PC-3 (cell line): Measurements from ENCODE around the gene IFNLR1. TPM values are rescaled to one million over a fixed set of nuclear protein-coding genes. Genes with fewer than 3 reads are reported as not detected.

Experiments
- ATAC-seq: fragments of 200-7000 bp; cut with Tn5 transposase; 2 replicates; pipeline ENCODE4 v1.9.1; 2020; ENCODE audit warnings: mild to moderate bottlenecking, moderate library complexity
- BruUV-seq: library from RNA; stranded (reverse); fragments of 400-500 nt; replicated peaks from 2 replicates; lab custom pipeline; 2021; lab: Mats Ljungman, UMichigan
- CTCF ChIA-PET: fragments of 300-600 bp; sonication (Branson Sonifier 250); formaldehyde crosslinking; loops from one replicate; lab custom pipeline; 2022; ENCODE audit warnings: antibody characterized with exemption; lab: Charles Lee
- POLR2A ChIA-PET: fragments of 300-600 bp; sonication (Branson Sonifier 250); formaldehyde crosslinking; loops from one replicate; lab custom pipeline; 2022; ENCODE audit warnings: antibody characterized with exemption; ENCODE audit not compliant: unreplicated experiment; lab: Charles Lee
- DNase-seq: peaks from one replicate; pipeline ENCODE4 v3.0.0-alpha.2; 2015
- H2AFZ ChIP-seq: fragments of 300-600 bp; sonication (generic); 2 replicates; pipeline ENCODE4 v1.6.0; 2016; ENCODE audit warnings: antibody characterized with exemption, low read length
- H3F3A ChIP-seq: fragments of 300-600 bp; sonication (generic); one replicate; pipeline ENCODE4 v1.6.0; 2017; ENCODE audit warnings: antibody characterized with exemption, low read length, control low read depth, mild to moderate bottlenecking; ENCODE audit not compliant: unreplicated experiment
- H3K27ac ChIP-seq: fragments of 300-600 bp; sonication (generic); 2 replicates; pipeline ENCODE4 v1.5.1; 2016; ENCODE audit warnings: mild to moderate bottlenecking, low read length
- H3K27me3 ChIP-seq: fragments of 300-600 bp; sonication (generic); 2 replicates; pipeline ENCODE4 v1.6.1; 2016; ENCODE audit warnings: low read length, mixed read lengths
- H3K36me3 ChIP-seq: fragments of 300-600 bp; sonication (generic); 2 replicates; pipeline ENCODE4 v1.6.1; 2016; ENCODE audit warnings: low read depth, mixed run types, low read length, mixed read lengths
- H3K4me1 ChIP-seq: fragments of 300-600 bp; sonication (generic); 2 replicates; pipeline ENCODE4 v1.5.1; 2016; ENCODE audit warnings: low read length; ENCODE audit not compliant: insufficient read depth
- H3K4me2 ChIP-seq: fragments of 300-600 bp; sonication (generic); 2 replicates; pipeline ENCODE4 v1.6.0; 2016; ENCODE audit warnings: low read length
- H3K4me3 ChIP-seq: fragments of 300-600 bp; sonication (generic); 2 replicates; pipeline ENCODE4 v1.5.1; 2016; ENCODE audit warnings: mild to moderate bottlenecking, low read length, mixed read lengths
- H3K79me2 ChIP-seq: fragments of 300-600 bp; sonication (generic); 2 replicates; pipeline ENCODE4 v1.6.1; 2017; ENCODE audit warnings: low read length, mixed read lengths
- H3K9ac ChIP-seq: fragments of 300-600 bp; sonication (generic); 2 replicates; pipeline ENCODE4 v1.6.0; 2016; ENCODE audit warnings: mild to moderate bottlenecking, low read length
- H3K9me2 ChIP-seq: fragments of 300-600 bp; sonication (generic); replicated peaks from 2 replicates; pipeline ENCODE4 v1.6.1; 2016; ENCODE audit warnings: mixed run types, low read length, mixed read lengths
- H3K9me3 ChIP-seq: fragments of 300-600 bp; sonication (generic); 2 replicates; pipeline ENCODE4 v1.6.1; 2016; ENCODE audit warnings: low read length, mixed read lengths
- H4K20me1 ChIP-seq: fragments of 300-600 bp; sonication (generic); 2 replicates; pipeline ENCODE4 v1.6.1; 2016; ENCODE audit warnings: low read length, mixed read lengths
- CTCF ChIP-seq: fragments of 300-600 bp; sonication (generic); conservative IDR thresholded peaks from 2 replicates; pipeline ENCODE4 v1.5.1; 2017; ENCODE audit warnings: antibody characterized with exemption, low read depth, mild to moderate bottlenecking, low read length
- EZH2 ChIP-seq: fragments of 300-600 bp; sonication (generic); IDR thresholded peaks from one replicate; pipeline ENCODE4 v1.6.1; 2017; ENCODE audit warnings: antibody characterized with exemption, mild to moderate bottlenecking, low read length; ENCODE audit not compliant: unreplicated experiment
- EZH2phosphoT487 ChIP-seq: fragments of 300-600 bp; sonication (generic); IDR thresholded peaks from 2 replicates; pipeline ENCODE4 v1.6.1; 2018; ENCODE audit warnings: mild to moderate bottlenecking, antibody characterized with exemption, low read length, borderline replicate concordance
- intact Hi-C: fragments of 100-400 bp; cut with micrococcal nuclease; formaldehyde crosslinking; loops from 2 replicates; pipeline ENCODE4 v1.9.0; 2023
- total RNA-seq: library from RNA; depleted of rRNA; stranded (reverse); fragments of >200 nt; gene quantifications from 2 replicates; pipeline ENCODE4 v1.2.3, GENCODE V29; 2014

IFNLR1 gene
- total RNA-seq, 1 experiment from 2014 or later = 9.5 TPM

DNA sequence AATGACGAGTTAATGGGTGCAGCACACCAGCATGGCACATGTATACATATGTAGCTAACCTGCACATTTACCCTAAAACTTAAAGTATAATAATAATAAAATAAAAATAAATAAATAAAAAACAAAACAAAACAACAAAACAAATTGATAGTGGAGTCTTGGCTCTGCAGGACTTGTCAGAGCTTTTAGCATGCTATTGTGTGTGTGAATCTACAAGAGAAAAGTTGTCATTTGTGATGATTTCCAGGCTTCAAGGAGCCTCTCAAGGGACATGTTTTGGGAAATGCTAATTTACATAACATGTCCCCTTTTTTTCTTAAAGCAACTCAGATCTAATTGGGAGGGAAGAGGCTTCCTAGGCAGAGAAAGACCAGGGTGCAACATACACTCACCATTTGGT is 53.3 kb downstream of the IFNLR1 start:
- no peaks in the 10 kb centered on the region; the same call in 1 of the 2 replicates for H3K36me3 ChIP-seq
- no peak overlapping the region for H3K4me3 ChIP-seq
- H4K20me1 ChIP-seq = no peaks in the 10 kb centered on the region
- H3K4me2 ChIP-seq = no peak overlapping the region
- CTCF ChIA-PET = no interaction called here
- DNase-seq (no peak), ATAC-seq (no peak)
- H3F3A ChIP-seq = no peaks in the 10 kb centered on the region
- H2AFZ ChIP-seq = no peak overlapping the region
- H3K9ac ChIP-seq = no peak overlapping the region
- H3K4me1 ChIP-seq = no peaks in the 10 kb centered on the region
- no peak for TF ChIP-seq CTCF
- no peak for TF ChIP-seq EZH2phosphoT487
- TF ChIP-seq EZH2 = no peak
- POLR2A ChIA-PET = no interaction called here
- H3K27me3 ChIP-seq = no peaks in the 10 kb centered on the region
- no peaks in the 10 kb centered on the region for H3K79me2 ChIP-seq
- no TSS peak for BruUV-seq
- intact Hi-C loops = no loop called here
- no peaks in the 10 kb centered on the region for H3K9me3 ChIP-seq
- no peak overlapping the region for H3K27ac ChIP-seq
- H3K9me2 ChIP-seq = no peaks in the 10 kb centered on the region

DNA sequence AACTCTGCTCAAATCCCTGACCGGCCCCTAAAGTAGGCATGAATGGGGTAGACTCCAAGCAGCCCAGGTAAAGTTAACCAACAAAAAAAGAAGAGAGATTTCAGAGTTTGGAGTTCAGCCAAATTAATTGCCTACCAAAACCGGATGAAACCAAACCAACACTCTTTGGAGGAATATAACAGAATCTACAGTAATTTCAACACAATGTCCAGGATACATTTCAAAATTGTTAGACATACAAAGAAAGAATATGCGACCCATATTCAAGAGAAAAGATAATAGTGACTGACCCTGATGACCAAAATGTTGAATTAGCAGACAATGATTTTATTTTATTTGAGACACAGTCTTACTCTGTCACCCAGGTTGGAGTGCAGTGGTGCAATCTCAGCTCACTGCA is 56.7 kb downstream of the IFNLR1 start:
- Histone ChIP-seq H3K4me3 (no peak overlapping the region), H3K9ac (no peak overlapping the region), H3K4me2 (no peak overlapping the region), H3K79me2 (no peaks in the 10 kb centered on the region), H3K9me2 (no peaks in the 10 kb centered on the region), H3K27me3 (no peaks in the 10 kb centered on the region), H3K4me1 (no peaks in the 10 kb centered on the region), H4K20me1 (no peaks in the 10 kb centered on the region), H3K9me3 (no peaks in the 10 kb centered on the region), H3K27ac (no peak overlapping the region), H2AFZ (no peak overlapping the region), H3K36me3 (no peaks in the 10 kb centered on the region; the same call in 1 of the 2 replicates), H3F3A (no peaks in the 10 kb centered on the region)
- no TSS peak for BruUV-seq
- POLR2A ChIA-PET = no interaction called here
- no peak for DNase-seq
- no peak for ATAC-seq
- no peak for TF ChIP-seq EZH2
- TF ChIP-seq CTCF = no peak
- no peak for TF ChIP-seq EZH2phosphoT487
- intact Hi-C loops = no loop called here
- CTCF ChIA-PET = no interaction called here

GRCh38 chr1:24127801-24128363 is 59.2 kb downstream of the IFNLR1 start:
- no TSS peak for BruUV-seq
- TF ChIP-seq EZH2 = no peak
- TF ChIP-seq EZH2phosphoT487 = no peak
- no peak for TF ChIP-seq CTCF
- no peak overlapping the region for H3K9ac ChIP-seq
- no peak overlapping the region for H2AFZ ChIP-seq
- no peaks in the 10 kb centered on the region; the same call in 1 of the 2 replicates for H3K36me3 ChIP-seq
- ChIA-PET POLR2A (no interaction called here), CTCF (interaction anchor here (0.6 kb wide), 1 partner anchor 57 kb away, joined by 5 read pairs; no protein-coding TSS in a partner anchor)
- H3K4me2 ChIP-seq = no peak overlapping the region
- no peaks in the 10 kb centered on the region for H3K9me3 ChIP-seq
- no peaks in the 10 kb centered on the region for H3K27me3 ChIP-seq
- H3K9me2 ChIP-seq = no peaks in the 10 kb centered on the region
- intact Hi-C loops = no loop called here
- no peaks in the 10 kb centered on the region for H3K4me1 ChIP-seq
- no peak for DNase-seq
- no peaks in the 10 kb centered on the region for H4K20me1 ChIP-seq
- H3K4me3 ChIP-seq = no peak overlapping the region
- ATAC-seq = no peak
- no peak overlapping the region for H3K27ac ChIP-seq
- no peaks in the 10 kb centered on the region for H3K79me2 ChIP-seq
- no peaks in the 10 kb centered on the region for H3F3A ChIP-seq
